HPDE6-E6E7 (cell line): ENCODE data around the gene PRAMEF7.
"Not testable (repeated sequence)": the region's sequence is repeated elsewhere in the genome, so short reads cannot be mapped to it uniquely, and the experiment has no call there.

ENCODE experiments used
- DNase-seq: peaks from one replicate; pipeline ENCODE4 v3.0.0; 2011; ENCODE audit warnings: missing footprints; ENCODE audit errors: extremely low spot score

Gene PRAMEF7

DNA sequence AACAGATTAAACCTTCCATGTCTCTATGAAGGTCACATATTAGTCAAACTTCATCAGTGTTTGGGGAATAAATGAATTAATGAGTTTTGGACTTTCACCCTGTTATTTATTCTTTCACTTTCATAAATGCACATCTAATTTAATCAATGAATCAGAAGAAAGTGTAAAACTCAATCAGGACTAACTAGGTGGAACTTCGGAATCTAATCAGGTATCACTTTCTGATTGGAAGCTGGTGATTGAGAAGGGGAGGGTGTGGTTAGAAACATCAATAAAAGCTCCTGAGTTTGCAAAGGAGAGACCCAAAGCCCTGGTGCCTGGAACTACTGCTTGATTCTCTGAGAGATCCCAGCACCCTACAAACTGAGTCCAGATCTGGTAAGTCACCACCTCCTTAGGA is at the start of gene PRAMEF7:
TSS of gene PRAMEF7 (plus strand) at position 301 of the 400 bp plus-strand sequence. CDS start 1,083 bp downstream, outside the sequence.
- DNase-seq, result not testable (repeated sequence)

DNA sequence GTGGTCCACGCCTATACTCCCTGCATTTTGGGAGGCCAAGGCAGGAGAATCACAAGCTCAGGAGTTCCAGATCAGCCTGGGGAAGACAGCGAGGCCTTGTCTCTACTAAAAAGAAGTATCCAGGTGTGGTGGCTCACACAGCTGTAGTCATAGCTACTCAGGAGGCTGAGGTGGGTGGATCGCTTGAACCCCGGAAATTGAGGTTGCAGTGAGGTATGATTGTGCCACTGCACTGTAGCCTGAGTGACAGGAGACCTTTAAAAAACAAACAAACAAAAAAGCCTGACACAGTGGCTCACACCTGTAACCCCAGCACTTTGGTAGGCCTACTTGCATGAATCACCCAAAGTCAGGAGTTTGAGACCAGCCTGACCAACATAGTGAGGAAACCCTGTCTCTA is 38.0 kb upstream of the PRAMEF7 start:
- DNase-seq, result not testable (repeated sequence)

DNA sequence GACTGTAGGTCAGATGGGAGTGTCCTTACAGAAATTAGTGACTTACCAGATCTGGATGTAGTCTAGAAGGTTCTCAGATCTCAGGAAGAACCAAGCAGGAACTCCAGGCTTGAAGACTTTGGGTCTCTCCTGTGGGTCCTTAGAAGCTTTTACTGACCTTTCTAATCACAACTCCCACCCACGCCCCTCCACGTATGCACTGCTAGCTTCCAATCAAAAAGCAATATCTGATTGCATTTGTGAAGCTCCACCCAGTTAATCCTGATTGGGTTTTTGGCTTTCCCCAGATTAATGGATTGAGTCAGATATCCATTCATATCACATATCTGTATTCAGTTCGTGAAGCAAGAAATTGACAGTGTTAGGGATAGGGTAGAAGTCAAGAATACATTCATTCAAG is 30.3 kb upstream of the PRAMEF7 start, which contains the start of gene PRAMEF4:
TSS of gene PRAMEF4 (minus strand) at position 101 of the 400 bp plus-strand sequence. CDS start 2,807 bp downstream, outside the sequence.
- DNase-seq, result not testable (repeated sequence)

DNA sequence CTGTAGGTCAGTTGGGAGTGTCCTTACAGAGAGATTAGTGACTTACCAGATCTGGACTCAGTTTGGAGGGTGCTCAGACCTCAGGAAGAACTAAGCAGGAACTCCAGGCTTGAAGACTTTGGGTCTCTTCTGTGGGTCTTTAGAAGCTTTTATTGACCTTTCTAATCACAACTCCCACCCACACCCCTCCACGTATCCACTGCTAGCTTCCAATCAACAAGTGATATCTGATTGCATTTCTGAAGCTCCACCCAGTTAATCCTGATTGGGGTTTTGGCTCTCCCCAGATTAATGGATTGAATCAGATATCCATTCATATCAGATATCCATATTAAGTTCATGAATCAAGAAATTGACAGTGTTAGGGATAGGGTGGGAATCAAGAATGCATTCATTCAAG is 18.2 kb upstream of the PRAMEF7 start, which contains the start of gene PRAMEF10:
TSS of gene PRAMEF10 (minus strand) at position 101 of the 400 bp plus-strand sequence. CDS start 2,423 bp downstream, outside the sequence.
- not testable (repeated sequence) for DNase-seq

DNA sequence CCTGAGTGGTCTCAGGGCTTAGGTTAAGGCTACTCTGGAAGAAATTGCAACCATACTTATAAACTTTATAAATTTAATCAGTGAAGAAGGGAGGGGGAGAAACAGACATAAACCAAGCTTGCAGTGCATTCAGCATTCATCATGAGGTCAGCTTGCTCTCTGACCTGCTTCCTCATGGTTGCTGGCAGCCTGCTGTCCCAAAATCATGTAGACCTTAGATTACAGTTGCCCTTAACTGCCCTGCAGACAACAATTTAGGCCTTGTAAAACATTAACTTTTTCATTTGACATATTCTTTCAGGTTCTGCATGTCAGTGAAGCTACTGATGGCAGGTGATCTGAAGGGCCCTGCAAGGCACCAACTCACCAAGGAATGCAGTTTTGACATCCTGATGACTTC is 17.2 kb upstream of the PRAMEF7 start:
- DNase-seq, result not testable (repeated sequence)

DNA sequence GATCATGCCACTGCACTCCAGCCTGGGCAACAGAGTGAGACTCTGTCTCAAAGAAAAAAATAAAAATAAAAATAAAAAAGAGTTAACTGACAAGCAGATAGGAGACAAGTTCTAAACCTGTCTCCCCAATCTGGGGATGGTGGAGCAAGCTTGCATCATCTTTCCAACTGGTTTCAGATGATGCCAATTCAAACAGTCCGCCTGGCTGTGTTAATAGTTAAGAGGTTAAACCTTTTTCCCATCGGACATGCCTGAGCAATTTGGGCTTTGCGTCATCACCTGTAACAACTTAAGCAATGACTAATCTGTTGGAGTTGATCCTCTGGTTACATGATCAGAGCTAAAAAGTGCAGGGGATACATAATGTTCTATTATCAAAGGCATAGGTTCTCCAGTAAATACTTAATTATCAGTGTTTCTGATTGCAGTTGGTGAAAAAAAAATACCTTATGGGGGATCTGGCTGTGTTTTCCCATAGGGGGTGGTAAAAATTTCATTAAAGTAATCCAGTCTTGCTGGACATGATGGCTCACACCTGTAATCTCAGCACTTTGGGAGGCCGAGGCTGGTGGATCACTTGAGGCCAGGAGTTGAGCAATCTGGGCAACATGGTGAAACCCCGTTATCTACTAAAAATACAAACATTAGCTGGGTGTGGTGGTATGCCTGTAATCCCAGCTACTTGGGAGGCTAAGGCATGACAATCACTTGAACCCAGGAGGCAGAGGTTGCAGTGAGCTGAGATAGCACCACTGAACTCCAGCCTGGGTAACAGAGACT is 12.4 kb upstream of the PRAMEF7 start:
- DNase-seq, result not testable (repeated sequence)

DNA sequence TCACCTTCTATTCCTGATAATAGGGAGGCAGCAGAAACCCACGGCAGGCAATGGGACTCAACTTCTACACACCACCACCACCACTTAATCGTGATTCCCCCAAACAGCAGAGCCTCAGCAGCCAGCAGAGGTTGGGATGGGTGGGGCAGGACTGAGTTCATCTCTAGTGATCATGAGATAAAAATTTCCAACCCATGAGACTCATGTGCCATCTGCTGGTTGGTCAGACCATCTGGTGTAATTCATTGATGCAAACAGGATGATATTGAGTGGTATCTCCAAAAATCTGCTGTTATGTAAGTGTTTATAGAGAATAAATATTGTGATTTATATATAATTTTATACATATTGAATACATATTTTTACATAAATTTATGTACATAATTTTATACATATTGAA is 5.3 kb downstream of the PRAMEF7 start:
- not testable (repeated sequence) for DNase-seq

DNA sequence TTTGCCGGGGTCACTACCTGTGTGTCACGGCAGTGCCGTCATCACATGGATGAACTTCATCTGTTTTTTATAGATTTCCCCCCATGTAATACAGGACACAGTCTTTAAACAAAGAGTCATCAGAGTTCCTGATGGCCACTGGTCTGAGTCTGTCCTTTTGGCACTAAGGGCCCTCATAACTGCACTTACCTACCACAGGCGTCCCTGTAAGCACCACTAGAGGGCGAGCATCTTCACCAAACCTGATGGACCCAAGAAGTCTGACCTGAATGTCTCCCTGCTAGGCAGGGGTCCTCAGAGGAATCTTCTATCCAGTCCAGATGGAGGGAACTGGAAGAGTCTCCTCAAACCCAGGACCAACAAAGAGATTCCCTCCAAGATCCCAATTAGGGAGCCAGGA is 8.0 kb downstream of the PRAMEF7 start:
- not testable (repeated sequence) for DNase-seq

DNA sequence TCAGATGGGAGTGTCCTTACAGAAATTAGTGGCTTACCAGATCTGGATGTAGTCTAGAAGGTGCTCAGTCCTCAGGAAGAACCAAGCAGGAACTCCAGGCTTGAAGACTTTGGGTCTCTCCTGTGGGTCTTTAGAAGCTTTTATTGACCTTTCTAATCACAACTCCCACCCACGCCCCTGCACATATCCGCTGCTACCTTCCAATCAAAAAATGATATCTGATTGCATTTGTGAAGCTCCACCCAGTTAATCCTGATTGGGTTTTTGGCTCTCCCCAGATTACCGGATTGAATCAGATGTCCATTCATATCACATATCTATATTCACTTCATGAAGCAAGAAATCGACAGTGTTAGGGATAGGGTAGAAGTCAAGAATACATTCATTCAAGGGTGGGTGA is 31.1 kb downstream of the PRAMEF7 start, which contains the start of gene PRAMEF6:
TSS of gene PRAMEF6 (minus strand) at position 101 of the 400 bp plus-strand sequence. CDS start 5,062 bp downstream, outside the sequence.
- not testable (repeated sequence) for DNase-seq
